Nephron (organoid): ENCODE measurements around the gene VPS16.

Source experiments
- H3K27ac Mint-ChIP-seq, 3 experiments: 2 replicates each; pipeline ENCODE4 v1.8.0; 2020; ENCODE audit warnings: mixed read lengths in 3 of 3, mild to moderate bottlenecking in 2 of 3, moderate library complexity in 1 of 3
- H3K27me3 Mint-ChIP-seq: 2 replicates; pipeline ENCODE4 v1.8.0; 2021; ENCODE audit warnings: low read depth, mild to moderate bottlenecking, moderate library complexity, mixed read lengths
- H3K36me3 Mint-ChIP-seq: 2 replicates; pipeline ENCODE4 v1.8.0; 2020; ENCODE audit warnings: low read depth, mixed read lengths
- H3K4me1 Mint-ChIP-seq: 2 replicates; pipeline ENCODE4 v1.8.0; 2020; ENCODE audit warnings: mixed read lengths
- H3K4me3 Mint-ChIP-seq, 3 experiments: 2 replicates each; pipeline ENCODE4 v1.8.0; 2020; ENCODE audit warnings: mild to moderate bottlenecking in 3 of 3, mixed read lengths in 3 of 3, moderate library complexity in 2 of 3
- H3K9me3 Mint-ChIP-seq: 2 replicates; pipeline ENCODE4 v1.8.0; 2020; ENCODE audit warnings: mixed read lengths
- CTCF ChIP-seq, 3 experiments: fragments of 200-600 bp; sonication (generic); IDR thresholded peaks; one replicate each; pipeline ENCODE4 v1.5.0; 2021; ENCODE audit warnings: antibody characterized with exemption in 3 of 3; ENCODE audit not compliant: unreplicated experiment in 3 of 3

Gene VPS16

GRCh38 chr20:2839732-2840137, 810 bp upstream of the VPS16 start:
- H3K36me3 Mint-ChIP-seq = peaks cover 36% of the 10 kb centered on the region
- peak overlapping the region; percentile 86 to 97 (median 96) for H3K4me3 Mint-ChIP-seq
- no peak for TF ChIP-seq CTCF (IDR thresholded peaks at IDR 0.05; ENCODE audit: unreplicated experiment in 3 of 3)
- H3K27me3 Mint-ChIP-seq = no peaks in the 10 kb centered on the region
- H3K27ac Mint-ChIP-seq = peak overlapping the region; percentile 71 to 97 (median 83)
- H3K4me1 Mint-ChIP-seq = peaks cover 12% of the 10 kb centered on the region
- H3K9me3 Mint-ChIP-seq = no peaks in the 10 kb centered on the region

- Mint-ChIP-seq H3K27ac (peak overlapping the region; percentile 88 to 95 (median 94)), H3K4me1 (peaks cover 12% of the 10 kb centered on the region), H3K9me3 (no peaks in the 10 kb centered on the region), H3K4me3 (peak overlapping the region; percentile 85 to 97 (median 91)), H3K27me3 (no peaks in the 10 kb centered on the region), H3K36me3 (peaks cover 30% of the 10 kb centered on the region)
- no peak for TF ChIP-seq CTCF (IDR thresholded peaks at IDR 0.05; ENCODE audit: unreplicated experiment in 3 of 3)
These were observed 504 bp downstream of the VPS16 start for GRCh38 chr20:2840967-2841531.

- no peak overlapping the region for H3K27ac Mint-ChIP-seq
- H3K9me3 Mint-ChIP-seq = no peaks in the 10 kb centered on the region
- H3K36me3 Mint-ChIP-seq = peaks cover 4% of the 10 kb centered on the region
- H3K4me1 Mint-ChIP-seq = peaks cover 5% of the 10 kb centered on the region
- no peaks in the 10 kb centered on the region for H3K27me3 Mint-ChIP-seq
- no peak for TF ChIP-seq CTCF (IDR thresholded peaks at IDR 0.05; ENCODE audit: unreplicated experiment in 3 of 3)
- no peak overlapping the region for H3K4me3 Mint-ChIP-seq
These were observed 5.1 kb downstream of the VPS16 start for GRCh38 chr20:2845607-2846006.

- H3K36me3 Mint-ChIP-seq = peaks cover 4% of the 10 kb centered on the region
- no peak for TF ChIP-seq CTCF (IDR thresholded peaks at IDR 0.05; ENCODE audit: unreplicated experiment in 3 of 3)
- H3K27me3 Mint-ChIP-seq = no peaks in the 10 kb centered on the region
- no peaks in the 10 kb centered on the region for H3K9me3 Mint-ChIP-seq
- H3K27ac Mint-ChIP-seq = no peak overlapping the region
- H3K4me1 Mint-ChIP-seq = no peaks in the 10 kb centered on the region
- H3K4me3 Mint-ChIP-seq = no peak overlapping the region
These were observed 6.2 kb downstream of the VPS16 start for GRCh38 chr20:2846698-2847097.

GRCh38 chr20:2847802-2848201, 7.3 kb downstream of the VPS16 start:
- no peaks in the 10 kb centered on the region for H3K27me3 Mint-ChIP-seq
- H3K4me1 Mint-ChIP-seq = peaks cover 5% of the 10 kb centered on the region
- peaks cover 4% of the 10 kb centered on the region for H3K36me3 Mint-ChIP-seq
- H3K27ac Mint-ChIP-seq = no peak overlapping the region
- H3K4me3 Mint-ChIP-seq = no peak overlapping the region
- TF ChIP-seq CTCF (IDR thresholded peaks at IDR 0.05; ENCODE audit: unreplicated experiment in 3 of 3) = no peak
- H3K9me3 Mint-ChIP-seq = no peaks in the 10 kb centered on the region

GRCh38 chr20:2849529-2849928, 9.0 kb downstream of the VPS16 start:
- TF ChIP-seq CTCF (IDR thresholded peaks at IDR 0.05; ENCODE audit: unreplicated experiment in 3 of 3) = no peak
- H3K36me3 Mint-ChIP-seq = peaks cover 4% of the 10 kb centered on the region
- H3K4me3 Mint-ChIP-seq = no peak overlapping the region
- H3K9me3 Mint-ChIP-seq = no peaks in the 10 kb centered on the region
- H3K27ac Mint-ChIP-seq = no peak overlapping the region
- H3K4me1 Mint-ChIP-seq = peaks cover 5% of the 10 kb centered on the region
- H3K27me3 Mint-ChIP-seq = no peaks in the 10 kb centered on the region
